SK-N-SH treated with all-trans-retinoic acid at 6 μM for 48 hours (cell line): ENCODE results near the gene CCDC186.

ENCODE experiments used
- PATZ1 ChIP-seq: fragments of 250-450 bp; sonication (Bioruptor Pico); IDR thresholded peaks from 2 replicates; pipeline ENCODE4 v1.8.0; 2020; ENCODE audit warnings: mild to moderate bottlenecking, moderate library complexity, borderline replicate concordance
- ZC3H10 ChIP-seq: fragments of 250-450 bp; sonication (Bioruptor Pico); IDR thresholded peaks from 2 replicates; pipeline ENCODE4 v1.5.1; 2021; ENCODE audit warnings: mild to moderate bottlenecking, moderate library complexity

GRCh38 chr10:114077815-114078219 is 96.2 kb downstream of the CCDC186 start:
- no peak for TF ChIP-seq ZC3H10 (CRISPR knock-in tag)
- no peak for TF ChIP-seq PATZ1 (CRISPR knock-in tag)
